Embryonic facial prominence (tissue), 1 donor: ENCODE measurements around the gene CACNB4.

ENCODE experiments used
- DNase-seq: peaks from one replicate; pipeline ENCODE4 v3.0.0-alpha.2; 2016; ENCODE audit errors: extremely low spot score

The CACNB4 gene

GRCh38 chr2:151855111-151855510 is 243.7 kb downstream of the CACNB4 start:
- DNase-seq, result no peak

- DNase-seq, result no peak
Measured at GRCh38 chr2:151853070-151853758, 245.6 kb downstream of the CACNB4 start.

- no peak for DNase-seq
Measured at GRCh38 chr2:151852260-151853069, 246.4 kb downstream of the CACNB4 start.

GRCh38 chr2:151851761-151852160 is 247.1 kb downstream of the CACNB4 start:
- DNase-seq, result no peak

- DNase-seq, result no peak
Measured at GRCh38 chr2:151849413-151850010, 249.3 kb downstream of the CACNB4 start.

- no peak for DNase-seq
Measured at GRCh38 chr2:151845884-151846283, 253.0 kb downstream of the CACNB4 start.

GRCh38 chr2:151845481-151845880 is 253.4 kb downstream of the CACNB4 start:
- no peak for DNase-seq

- DNase-seq, result no peak
Measured at GRCh38 chr2:151844211-151844896, 254.5 kb downstream of the CACNB4 start.

- no peak for DNase-seq
Measured at GRCh38 chr2:151843691-151844061, 255.2 kb downstream of the CACNB4 start.

- DNase-seq, result no peak
Measured at GRCh38 chr2:151842830-151843690, 255.8 kb downstream of the CACNB4 start.

GRCh38 chr2:151841047-151841424 is 257.8 kb downstream of the CACNB4 start:
- no peak for DNase-seq

- DNase-seq, result no peak
Measured at GRCh38 chr2:151840216-151841046, 258.4 kb downstream of the CACNB4 start.

GRCh38 chr2:151837926-151838325 is 260.9 kb downstream of the CACNB4 start:
- DNase-seq, result no peak

- DNase-seq, result no peak
Measured at GRCh38 chr2:151833984-151834383, 264.9 kb downstream of the CACNB4 start.

GRCh38 chr2:151830961-151831360 is 267.9 kb downstream of the CACNB4 start:
- no peak for DNase-seq

GRCh38 chr2:151828890-151829324 is 269.9 kb downstream of the CACNB4 start:
- no peak for DNase-seq

- peak; percentile 86 for DNase-seq
Measured at GRCh38 chr2:151828143-151828889, 270.5 kb downstream of the CACNB4 start, which contains the start of gene ARL5A. TSS of gene ARL5A (minus strand) at chr2:151828421. CDS start at chr2:151828176, 245 bp downstream.

- DNase-seq, result no peak
Measured at GRCh38 chr2:151827564-151828142, 271.2 kb downstream of the CACNB4 start.

- no peak for DNase-seq
Measured at GRCh38 chr2:151826737-151827157, 272.1 kb downstream of the CACNB4 start.
